Measurements from ENCODE around the gene TF.

DNA sequence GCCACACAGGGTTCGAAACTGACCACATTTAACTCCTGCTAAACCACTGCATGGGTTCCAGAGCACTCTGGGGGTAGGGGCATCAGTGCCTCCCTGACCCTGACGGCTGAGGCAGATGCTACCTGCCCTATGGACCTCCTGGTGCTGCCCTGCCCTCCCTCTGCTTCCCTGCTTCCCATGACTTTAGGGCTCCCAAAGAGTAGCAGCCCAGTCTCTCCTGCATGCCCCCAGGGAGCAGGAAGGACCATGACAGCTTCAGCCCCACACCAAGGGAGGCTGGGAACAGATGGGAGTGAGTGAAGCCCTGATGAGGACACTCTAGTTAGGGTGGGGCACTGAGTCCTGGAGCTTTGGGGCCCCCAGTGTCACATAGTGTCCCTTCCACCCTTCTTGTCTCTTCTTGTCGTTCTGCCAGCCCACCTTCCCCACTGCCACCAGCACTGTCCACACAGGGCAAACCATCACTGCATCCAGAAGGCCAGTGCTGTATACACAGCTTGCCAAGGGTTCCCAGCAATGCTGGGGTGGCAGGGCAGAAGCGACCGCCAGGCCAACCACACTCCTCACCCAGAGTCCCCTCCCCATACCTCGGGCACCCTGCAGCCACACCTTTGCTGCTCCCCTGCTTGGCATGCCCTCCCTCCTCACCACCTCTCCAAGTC lies 90.4 kb downstream of the TF start:
- TF ChIP-seq, protein P1, sequence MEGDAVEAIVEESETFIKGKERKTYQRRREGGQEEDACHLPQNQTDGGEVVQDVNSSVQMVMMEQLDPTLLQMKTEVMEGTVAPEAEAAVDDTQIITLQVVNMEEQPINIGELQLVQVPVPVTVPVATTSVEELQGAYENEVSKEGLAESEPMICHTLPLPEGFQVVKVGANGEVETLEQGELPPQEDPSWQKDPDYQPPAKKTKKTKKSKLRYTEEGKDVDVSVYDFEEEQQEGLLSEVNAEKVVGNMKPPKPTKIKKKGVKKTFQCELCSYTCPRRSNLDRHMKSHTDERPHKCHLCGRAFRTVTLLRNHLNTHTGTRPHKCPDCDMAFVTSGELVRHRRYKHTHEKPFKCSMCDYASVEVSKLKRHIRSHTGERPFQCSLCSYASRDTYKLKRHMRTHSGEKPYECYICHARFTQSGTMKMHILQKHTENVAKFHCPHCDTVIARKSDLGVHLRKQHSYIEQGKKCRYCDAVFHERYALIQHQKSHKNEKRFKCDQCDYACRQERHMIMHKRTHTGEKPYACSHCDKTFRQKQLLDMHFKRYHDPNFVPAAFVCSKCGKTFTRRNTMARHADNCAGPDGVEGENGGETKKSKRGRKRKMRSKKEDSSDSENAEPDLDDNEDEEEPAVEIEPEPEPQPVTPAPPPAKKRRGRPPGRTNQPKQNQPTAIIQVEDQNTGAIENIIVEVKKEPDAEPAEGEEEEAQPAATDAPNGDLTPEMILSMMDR (optimal IDR thresholded peaks at IDR 0.05 in 1 of 3, IDR thresholded peaks at IDR 0.05 in 1 of 3, conservative IDR thresholded peaks at IDR 0.05 in 1 of 3; ENCODE audit: extremely low read depth in 1 of 3, insufficient read depth in 2 of 3, low read length in 3 of 3): no peak
- TF ChIP-seq EZH2 (IDR thresholded peaks at IDR 0.05; ENCODE audit: low read length): no peak
